MCF 10A (cell line): ENCODE measurements around the gene P2RX2. TPM values are rescaled to one million over a fixed set of nuclear protein-coding genes. Genes with fewer than 3 reads are reported as not detected.

ENCODE experiments used
- BruUV-seq: library from RNA; stranded (reverse); fragments of 400-500 nt; replicated peaks from 2 replicates; lab custom pipeline; 2021; lab: Mats Ljungman, UMichigan
- CTCF ChIA-PET: fragments of 300-600 bp; sonication (Branson Sonifier 250); formaldehyde crosslinking; extraction: SDS; loops from one replicate; lab custom pipeline; 2021; ENCODE audit warnings: antibody characterized with exemption, inconsistent platforms; lab: Yijun Ruan, JAX
- POLR2A ChIA-PET: fragments of 300-600, 350-650 bp; sonication (Branson Sonifier 250); formaldehyde crosslinking; extraction: SDS; loops from one replicate; lab custom pipeline; 2020; ENCODE audit warnings: antibody characterized with exemption, inconsistent platforms; lab: Yijun Ruan, JAX
- DNase-seq: peaks from one replicate; pipeline ENCODE4 v3.0.0-alpha.2; 2018; ENCODE audit not compliant: unreplicated experiment
- H3K27ac Mint-ChIP-seq: one replicate; pipeline ENCODE4 v1.8.0; 2022; ENCODE audit warnings: mild to moderate bottlenecking, low read depth, mixed read lengths; ENCODE audit not compliant: unreplicated experiment
- H3K27me3 Mint-ChIP-seq: one replicate; pipeline ENCODE4 v1.8.0; 2022; ENCODE audit warnings: mixed read lengths; ENCODE audit not compliant: insufficient read depth, unreplicated experiment
- H3K36me3 Mint-ChIP-seq: one replicate; pipeline ENCODE4 v1.8.0; 2022; ENCODE audit warnings: mild to moderate bottlenecking, moderate library complexity, mixed read lengths; ENCODE audit not compliant: insufficient read depth, unreplicated experiment
- H3K4me1 Mint-ChIP-seq: one replicate; pipeline ENCODE4 v1.8.0; 2022; ENCODE audit warnings: mixed read lengths; ENCODE audit not compliant: insufficient read depth, unreplicated experiment
- H3K4me3 Mint-ChIP-seq: one replicate; pipeline ENCODE4 v1.8.0; 2022; ENCODE audit warnings: mild to moderate bottlenecking, moderate library complexity, mixed read lengths; ENCODE audit not compliant: unreplicated experiment
- H3K9me3 Mint-ChIP-seq: one replicate; pipeline ENCODE4 v1.8.0; 2022; ENCODE audit warnings: mixed read lengths; ENCODE audit not compliant: unreplicated experiment
- intact Hi-C: fragments of 100-400 bp; cut with micrococcal nuclease; formaldehyde crosslinking; loops from 2 replicates; pipeline ENCODE4 v1.14.1; 2022
- total RNA-seq: library from RNA; stranded (reverse); gene quantifications from 2 replicates; pipeline ENCODE4 v1.2.3, GENCODE V29; 2022
- TF ChIP-seq, protein P1 (sequence below): fragments of 200-600 bp; IDR thresholded peaks from one replicate; pipeline ENCODE4 v1.8.0; 2022; ENCODE audit warnings: antibody characterized with exemption, mild to moderate bottlenecking; ENCODE audit not compliant: unreplicated experiment

P2RX2 gene
- total RNA-seq, 1 experiment from 2014 or later = not detected

DNA sequence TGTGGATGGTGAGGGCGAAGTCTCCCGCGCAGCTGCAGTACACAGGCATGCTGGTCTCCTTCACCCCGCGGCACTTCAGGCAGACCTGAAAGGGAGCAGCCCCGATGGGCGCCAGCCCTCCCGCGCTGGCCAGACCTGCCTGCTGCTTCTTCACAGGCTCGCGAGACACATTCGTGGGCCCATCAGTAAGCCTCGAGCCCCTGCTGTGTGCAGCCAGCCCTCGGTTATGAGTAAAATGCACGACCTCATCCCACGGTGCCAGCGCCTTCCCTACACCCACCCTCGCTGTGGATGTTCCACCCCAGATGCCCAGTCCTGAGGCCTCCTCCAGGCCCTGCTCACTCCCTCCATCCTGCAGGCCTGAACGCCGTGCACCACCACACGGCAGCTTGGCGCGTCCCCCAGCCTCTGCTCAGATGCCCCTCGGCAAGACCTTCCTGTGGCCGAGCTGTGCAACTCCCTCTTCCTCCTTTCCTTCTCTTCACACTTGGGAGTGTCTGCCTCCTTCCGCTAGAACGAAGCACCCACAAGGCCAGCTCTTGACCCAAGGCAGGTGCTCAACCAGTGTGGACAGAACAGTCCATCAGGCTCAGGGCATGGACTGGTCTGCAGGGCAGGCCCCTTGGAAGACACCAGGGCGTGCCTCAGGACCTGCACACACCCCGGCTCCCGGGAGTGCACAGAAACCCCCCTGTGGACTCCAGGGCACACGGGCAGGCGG, 6.5 kb downstream of the P2RX2 start:
- intact Hi-C loops = no loop called here
- TF ChIP-seq, protein P1, sequence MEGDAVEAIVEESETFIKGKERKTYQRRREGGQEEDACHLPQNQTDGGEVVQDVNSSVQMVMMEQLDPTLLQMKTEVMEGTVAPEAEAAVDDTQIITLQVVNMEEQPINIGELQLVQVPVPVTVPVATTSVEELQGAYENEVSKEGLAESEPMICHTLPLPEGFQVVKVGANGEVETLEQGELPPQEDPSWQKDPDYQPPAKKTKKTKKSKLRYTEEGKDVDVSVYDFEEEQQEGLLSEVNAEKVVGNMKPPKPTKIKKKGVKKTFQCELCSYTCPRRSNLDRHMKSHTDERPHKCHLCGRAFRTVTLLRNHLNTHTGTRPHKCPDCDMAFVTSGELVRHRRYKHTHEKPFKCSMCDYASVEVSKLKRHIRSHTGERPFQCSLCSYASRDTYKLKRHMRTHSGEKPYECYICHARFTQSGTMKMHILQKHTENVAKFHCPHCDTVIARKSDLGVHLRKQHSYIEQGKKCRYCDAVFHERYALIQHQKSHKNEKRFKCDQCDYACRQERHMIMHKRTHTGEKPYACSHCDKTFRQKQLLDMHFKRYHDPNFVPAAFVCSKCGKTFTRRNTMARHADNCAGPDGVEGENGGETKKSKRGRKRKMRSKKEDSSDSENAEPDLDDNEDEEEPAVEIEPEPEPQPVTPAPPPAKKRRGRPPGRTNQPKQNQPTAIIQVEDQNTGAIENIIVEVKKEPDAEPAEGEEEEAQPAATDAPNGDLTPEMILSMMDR = no peak
- Mint-ChIP-seq H3K9me3 (no peaks in the 10 kb centered on the region), H3K36me3 (peaks cover 18% of the 10 kb centered on the region), H3K4me1 (peaks cover 4% of the 10 kb centered on the region), H3K27me3 (no peaks in the 10 kb centered on the region), H3K27ac (no peak overlapping the region), H3K4me3 (no peak overlapping the region)
- POLR2A ChIA-PET = no interaction called here
- BruUV-seq = no TSS peak
- CTCF ChIA-PET = interaction anchor here (1.1 to 2.5 kb wide), 2 partner anchors 11 kb away, joined by 3 to 12 read pairs; no protein-coding TSS in a partner anchor
- no peak for DNase-seq

DNA sequence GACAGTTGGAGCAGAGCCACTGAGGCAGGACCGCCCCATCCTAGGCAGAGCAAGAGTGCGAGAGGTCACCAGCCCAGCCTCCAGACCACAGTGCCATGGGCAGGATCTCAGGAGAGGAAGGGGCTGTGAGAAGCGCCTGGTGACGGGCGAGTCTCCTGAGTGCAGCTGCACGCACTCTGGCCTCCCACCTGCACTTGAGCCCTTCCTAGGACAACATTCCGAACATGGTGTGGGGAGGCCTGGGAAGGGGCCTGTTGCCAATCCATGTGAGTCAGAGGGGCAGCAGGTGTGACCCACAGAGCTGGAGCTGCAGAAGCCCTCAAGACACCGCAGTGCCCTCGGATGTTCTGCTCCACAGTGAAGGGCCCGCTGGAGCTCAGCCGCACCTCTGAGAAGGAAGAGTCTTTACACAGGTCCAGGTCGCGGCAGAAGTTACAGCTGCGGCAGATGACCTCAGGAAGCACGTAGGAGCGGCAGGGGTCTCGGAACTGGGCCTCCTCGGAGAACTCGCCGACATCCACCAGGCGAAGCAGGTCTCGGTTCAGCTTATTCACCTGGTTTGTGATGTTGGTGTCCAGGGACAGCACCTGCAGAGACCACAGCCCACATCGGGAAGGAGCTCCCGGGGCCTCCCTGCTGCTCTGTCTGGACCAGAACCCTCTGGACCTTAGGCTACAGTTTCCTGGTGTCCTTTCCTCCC, 7.3 kb downstream of the P2RX2 start:
- Mint-ChIP-seq H3K36me3 (peaks cover 21% of the 10 kb centered on the region), H3K4me1 (peaks cover 4% of the 10 kb centered on the region), H3K27ac (no peak overlapping the region), H3K9me3 (no peaks in the 10 kb centered on the region), H3K4me3 (no peak overlapping the region), H3K27me3 (no peaks in the 10 kb centered on the region)
- TF ChIP-seq, protein P1 = no peak
- BruUV-seq = no TSS peak
- POLR2A ChIA-PET = no interaction called here
- no peak for DNase-seq
- intact Hi-C loops = no loop called here
- CTCF ChIA-PET = interaction anchor here (0.6 to 2.5 kb wide), 3 partner anchors 11 to 211 kb away, joined by 3 to 12 read pairs (median 3); no protein-coding TSS in a partner anchor

DNA sequence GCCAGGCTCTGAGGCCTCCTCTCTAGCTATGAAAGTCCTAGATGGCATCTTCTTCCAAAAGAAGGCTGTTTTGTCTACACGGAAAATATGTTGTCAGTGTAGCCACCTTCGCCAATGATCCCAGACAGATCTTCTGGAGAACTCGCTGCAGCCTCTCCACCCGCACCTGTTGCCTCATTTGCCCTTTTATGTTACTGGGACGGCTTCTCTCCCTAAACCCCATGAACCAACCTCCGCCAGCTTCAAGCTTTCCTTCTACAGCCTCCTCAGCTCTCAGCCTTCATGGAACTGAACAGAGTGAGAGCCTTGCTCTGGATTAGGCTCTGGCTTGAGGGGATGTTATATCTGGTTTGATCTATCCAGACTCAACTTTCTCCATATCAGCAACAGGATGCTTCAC, 10.8 kb downstream of the P2RX2 start:
- ChIA-PET CTCF (interaction anchor here (1.0 to 2.2 kb wide), 2 partner anchors 9 to 15 kb away, joined by 3 to 6 read pairs; no protein-coding TSS in a partner anchor), POLR2A (no interaction called here)
- Mint-ChIP-seq H3K4me3 (no peak overlapping the region), H3K27ac (no peak overlapping the region), H3K36me3 (peaks cover 38% of the 10 kb centered on the region), H3K9me3 (no peaks in the 10 kb centered on the region), H3K4me1 (no peaks in the 10 kb centered on the region), H3K27me3 (no peaks in the 10 kb centered on the region)
- TF ChIP-seq, protein P1 = no peak
- BruUV-seq = no TSS peak
- intact Hi-C loops = no loop called here
- no peak for DNase-seq

DNA sequence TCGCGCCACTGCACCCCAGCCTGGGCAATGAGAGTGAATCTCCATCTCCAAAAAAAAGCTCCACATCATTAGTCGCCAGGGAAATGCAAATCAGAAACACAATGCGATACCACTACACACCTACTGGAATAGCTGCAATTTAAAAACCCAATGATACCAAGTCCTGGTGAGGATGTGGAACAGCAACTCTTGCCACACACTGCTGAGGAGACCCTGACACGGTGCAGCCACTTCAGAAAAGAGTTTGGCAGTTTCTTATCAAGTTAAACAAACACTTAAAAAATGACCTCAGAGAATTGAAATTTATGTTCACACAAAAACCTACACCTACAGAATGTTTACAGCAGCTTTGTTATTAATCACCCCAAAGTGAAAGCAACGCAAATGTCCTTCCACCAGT, 12.1 kb downstream of the P2RX2 start:
- no peaks in the 10 kb centered on the region for H3K9me3 Mint-ChIP-seq
- TF ChIP-seq, protein P1 = no peak
- peaks cover 42% of the 10 kb centered on the region for H3K36me3 Mint-ChIP-seq
- no peak for DNase-seq
- intact Hi-C loops = no loop called here
- H3K27me3 Mint-ChIP-seq = no peaks in the 10 kb centered on the region
- H3K4me1 Mint-ChIP-seq = no peaks in the 10 kb centered on the region
- no peak overlapping the region for H3K27ac Mint-ChIP-seq
- ChIA-PET POLR2A (no interaction called here), CTCF (interaction anchor here (1.0 kb wide), 1 partner anchor 8 kb away, joined by 7 read pairs; no protein-coding TSS in a partner anchor)
- no TSS peak for BruUV-seq
- no peak overlapping the region for H3K4me3 Mint-ChIP-seq
